GM19455 (cell line): ENCODE measurements around the gene POU3F3.

Experiments used
- ATAC-seq: cut with Tn5 transposase; IDR thresholded peaks from one replicate; pipeline ENCODE4 v1.9.1; 2021; ENCODE audit not compliant: unreplicated experiment

The POU3F3 gene

DNA sequence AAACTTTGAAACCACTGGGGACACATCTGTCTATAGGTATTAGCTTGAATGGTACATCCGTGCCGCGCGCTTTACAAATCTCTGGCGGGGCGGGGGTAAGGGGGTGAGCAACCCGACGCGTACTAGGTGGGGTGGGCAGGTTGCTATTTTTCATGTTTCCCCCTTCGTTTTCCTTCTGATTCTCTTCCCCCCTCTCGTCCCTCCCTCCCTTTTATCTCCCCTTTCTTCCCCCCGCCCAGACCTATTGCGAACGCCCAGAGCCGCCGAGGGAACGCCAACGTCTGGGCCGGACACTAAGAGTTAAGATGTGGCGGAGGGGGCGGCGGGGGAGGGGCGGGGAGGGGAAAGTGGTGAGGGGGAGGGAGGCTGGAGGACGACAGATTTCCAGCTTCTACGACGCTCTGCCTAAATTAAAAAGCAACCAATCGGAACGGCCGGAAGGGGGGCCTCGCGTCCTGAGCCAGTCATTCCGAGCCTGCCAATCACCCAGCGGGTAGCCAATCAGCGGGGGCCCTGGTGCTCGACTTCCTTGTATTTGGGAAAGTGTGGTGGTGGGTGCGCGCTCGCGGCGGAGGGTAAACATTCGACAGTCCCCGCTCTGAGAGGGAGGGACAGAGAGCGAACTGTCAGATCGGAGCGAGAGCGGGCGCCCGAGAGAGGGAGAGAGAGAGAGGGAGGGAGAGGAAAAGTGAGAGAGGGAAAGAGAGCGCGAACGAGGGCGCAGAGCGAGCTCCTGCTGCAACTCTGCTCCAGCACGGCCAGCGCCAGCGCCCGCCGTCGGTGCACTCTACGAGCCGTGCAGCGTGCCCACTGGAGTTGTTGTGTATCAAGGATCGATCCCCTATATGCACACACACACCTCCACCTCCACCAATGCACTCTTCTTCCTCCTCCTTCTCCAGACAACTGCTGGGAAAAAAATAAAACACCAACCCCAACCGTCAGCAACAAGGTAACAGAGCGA lies at the start of gene POU3F3:
TSS of gene POU3F3 (plus strand) at position 582 of the 964 bp plus-strand sequence. CDS start 1,396 bp downstream, outside the sequence.
- ATAC-seq, result no peak

DNA sequence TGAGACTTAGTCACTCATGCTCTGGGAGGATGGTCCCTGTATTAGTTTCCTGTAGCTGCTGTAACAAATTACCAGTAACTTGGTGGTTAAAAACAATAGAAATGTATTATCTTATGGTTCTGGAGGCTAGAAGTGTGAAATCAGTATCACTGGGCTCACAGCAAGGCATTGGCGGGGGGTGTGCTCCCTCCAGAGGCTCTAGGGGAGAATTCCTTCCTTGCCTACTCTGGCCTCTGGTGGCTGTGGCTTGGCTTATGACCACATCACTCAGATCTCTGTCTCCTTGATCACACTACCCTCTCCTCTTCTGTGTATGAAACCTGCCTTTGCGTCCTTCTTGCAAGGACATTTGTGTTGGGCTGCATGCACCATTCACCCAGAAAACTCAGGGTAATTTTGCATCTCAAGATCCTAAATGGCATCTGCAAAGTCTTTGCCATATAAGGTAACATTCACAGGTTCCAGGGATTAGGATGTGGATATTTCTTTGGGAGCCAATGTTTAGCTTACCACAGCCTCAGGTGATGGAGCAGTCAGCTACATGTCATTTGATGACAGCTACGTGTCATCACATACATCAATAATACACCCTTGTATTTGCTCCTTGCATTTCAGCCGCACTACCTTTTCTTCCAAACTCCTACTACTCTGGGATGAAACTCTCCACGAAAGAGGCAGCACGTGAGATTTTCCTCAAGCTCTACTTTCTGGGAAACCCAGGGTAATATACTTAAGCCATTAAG lies 49.6 kb upstream of the POU3F3 start:
- no peak for ATAC-seq

DNA sequence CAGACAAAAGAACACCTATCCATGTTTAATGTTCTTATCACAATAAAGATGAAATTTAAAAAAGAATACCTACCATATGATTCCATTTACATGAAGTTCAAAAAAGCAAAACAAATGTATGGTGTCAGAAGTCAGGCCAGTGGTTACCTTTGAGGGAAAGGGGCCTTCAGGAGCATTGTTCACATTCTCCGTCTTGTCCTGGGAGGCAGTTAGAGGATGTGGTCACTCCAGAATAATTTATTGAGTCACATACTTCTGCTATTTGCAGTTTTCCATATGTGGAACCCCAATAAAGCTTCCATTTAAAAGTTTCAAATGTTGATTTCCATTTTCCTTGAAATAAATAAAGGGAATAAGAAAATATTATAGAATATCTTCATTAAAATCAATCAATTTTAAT lies 41.6 kb upstream of the POU3F3 start:
- no peak for ATAC-seq

DNA sequence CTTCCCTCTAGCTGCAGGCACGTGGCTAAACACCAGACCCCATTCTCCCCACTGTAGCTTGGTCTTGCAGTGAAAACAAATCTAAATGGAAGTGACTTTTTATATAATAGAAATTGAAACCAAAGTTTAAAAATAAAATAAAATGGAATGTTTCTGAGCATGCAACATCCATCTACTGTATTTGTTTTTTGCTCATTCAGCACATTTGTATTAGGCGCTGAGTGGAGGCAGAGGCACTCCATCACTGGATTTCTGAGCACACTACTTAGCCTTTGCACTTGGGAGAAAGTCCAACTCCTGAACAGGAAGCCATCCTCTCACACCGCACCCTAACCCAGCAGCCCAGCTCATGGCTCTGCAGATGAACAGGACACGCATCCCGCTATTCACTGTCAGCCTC lies 37.8 kb upstream of the POU3F3 start:
- no peak for ATAC-seq

DNA sequence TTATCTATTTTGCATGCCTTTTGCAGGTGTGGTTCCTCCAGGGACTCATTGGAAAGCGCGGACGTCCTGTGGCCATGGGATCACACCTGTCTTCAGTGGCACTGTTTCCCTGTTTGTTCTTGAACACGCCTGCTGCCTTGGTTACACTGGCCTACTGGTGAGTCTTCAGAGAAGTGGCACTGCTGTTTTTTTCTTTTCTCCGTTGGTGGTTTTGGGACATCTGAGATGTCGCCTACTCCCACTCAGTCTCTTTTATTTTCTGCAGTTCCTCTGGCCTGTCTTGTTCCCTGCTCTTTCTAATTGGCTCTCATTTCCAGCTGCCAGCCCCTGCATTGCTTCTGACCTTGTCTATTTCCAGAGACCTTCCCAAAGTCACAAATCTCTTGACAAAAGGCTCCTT lies 35.7 kb upstream of the POU3F3 start:
- ATAC-seq, result no peak

DNA sequence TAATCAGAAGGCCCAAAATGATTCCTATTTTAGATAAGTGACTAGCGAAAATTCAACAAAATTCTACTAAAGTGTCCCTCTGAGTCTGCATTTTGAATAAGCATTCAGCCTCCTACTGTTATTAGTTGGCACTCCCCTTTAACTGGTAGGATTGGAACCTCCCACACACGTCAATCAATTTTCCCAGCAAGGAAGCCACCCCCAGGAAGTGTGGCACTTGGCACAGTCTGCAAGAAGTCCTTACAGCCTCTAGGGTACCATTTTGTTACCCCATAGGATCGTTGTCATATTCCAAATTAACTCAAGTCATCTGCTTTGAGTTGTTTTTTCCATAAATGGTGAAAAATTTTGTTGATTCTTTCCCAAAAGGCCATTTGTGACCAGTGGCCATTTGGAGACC lies 33.8 kb upstream of the POU3F3 start:
- ATAC-seq, result no peak

DNA sequence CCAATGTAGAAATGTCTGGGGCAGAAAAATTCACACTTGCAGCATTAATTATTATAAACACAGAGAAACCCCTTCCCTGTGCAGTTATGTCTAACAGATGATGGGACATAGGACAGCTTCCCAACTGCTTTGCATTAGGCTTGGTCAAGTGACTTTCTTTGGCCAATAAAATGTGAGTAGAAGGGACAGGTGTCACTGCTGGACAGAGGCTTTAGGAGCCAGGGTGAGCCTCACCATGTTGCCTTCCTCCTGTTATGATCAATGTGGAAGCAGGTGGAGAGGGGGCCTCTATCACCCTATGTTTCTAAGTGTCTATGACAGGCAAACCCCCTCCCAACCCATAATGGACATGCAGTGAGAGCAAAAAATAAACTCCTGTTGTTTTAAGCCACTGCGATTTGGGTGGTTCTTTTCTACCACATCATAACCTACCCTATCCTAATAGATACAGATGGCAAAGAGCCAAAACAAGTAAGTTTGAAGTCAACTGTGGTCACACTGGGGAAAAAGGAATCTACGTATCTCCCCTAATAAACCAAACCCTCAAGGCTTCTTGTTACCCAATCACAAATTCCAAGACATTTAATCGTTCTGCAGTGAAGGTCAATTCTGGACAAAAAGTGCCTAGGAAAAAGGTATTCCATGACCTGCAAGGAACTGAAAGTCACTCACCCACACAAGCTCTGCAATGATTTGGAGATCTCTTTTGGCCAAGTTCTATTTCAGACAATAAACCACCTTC lies 28.6 kb upstream of the POU3F3 start:
- ATAC-seq, result no peak

DNA sequence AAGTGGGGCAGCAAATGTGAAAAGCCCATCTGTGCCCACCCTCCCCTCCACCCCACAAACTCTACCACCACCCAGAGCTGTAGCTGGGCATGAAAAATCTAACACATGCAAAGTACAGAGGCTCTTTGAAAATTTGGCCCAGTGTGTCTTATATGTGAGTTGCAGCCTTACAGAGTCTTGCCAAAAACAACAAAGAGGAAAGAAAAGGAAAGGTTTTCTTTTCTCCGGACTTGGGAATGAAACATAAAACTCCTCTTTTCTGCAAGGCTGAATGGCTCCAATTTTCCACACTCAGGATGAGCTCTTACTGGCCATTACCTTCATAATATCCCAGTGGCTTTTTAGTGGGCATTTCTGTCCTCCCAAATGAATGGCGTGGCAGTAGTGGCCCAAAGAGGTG lies 27.9 kb upstream of the POU3F3 start:
- ATAC-seq, result no peak

DNA sequence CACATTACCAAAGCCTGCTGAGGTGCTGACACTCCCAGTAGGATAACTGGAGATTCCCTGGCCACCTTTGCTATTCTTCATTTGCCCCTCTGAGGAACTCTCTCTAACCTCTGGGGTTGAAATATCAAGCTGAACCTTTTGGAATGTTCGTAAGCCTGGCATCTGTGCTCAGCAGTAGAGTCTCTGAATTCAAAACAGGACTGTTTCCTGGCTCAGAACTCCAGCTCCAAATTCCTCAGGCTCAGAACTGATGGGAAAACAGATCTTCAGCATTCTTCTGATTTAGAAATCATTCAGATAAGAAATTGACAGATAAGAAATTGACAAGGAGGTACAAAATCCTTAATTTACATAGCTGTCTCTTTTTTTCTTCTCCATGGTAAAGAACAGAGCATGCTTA lies 22.2 kb upstream of the POU3F3 start:
- no peak for ATAC-seq

DNA sequence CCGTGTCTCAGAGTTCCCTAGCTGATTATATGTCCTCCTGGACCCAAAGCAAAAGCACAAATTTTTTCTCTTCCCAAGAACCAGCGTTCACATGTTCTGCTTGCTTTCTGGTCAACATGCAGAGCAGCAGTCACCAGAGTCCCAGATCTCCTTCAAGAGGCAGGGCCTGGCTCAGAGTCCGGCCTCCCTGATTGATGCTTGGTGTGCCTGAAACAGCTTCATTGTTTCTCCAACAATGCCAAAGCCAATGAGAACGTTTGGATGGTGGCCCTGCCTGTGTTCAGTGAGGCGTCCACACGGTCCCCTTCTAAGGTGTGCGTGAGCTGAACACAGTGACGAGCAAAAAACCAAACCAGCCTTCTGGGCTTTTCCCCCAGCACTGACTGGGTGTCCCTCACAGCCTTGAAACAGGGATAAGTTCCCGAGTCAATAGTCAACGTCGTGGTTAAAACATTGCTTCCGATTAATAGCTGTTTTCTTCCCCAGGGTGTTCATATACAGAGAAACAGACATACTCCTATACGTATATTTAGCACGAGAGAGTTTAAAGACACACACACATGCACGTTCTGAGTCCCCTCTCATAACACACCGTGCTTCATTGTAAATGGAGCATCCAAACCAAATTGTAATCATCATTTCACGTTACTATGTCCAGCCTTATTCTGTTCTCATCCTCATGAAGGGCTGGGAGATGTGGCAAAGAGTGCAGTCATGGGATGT lies 19.3 kb upstream of the POU3F3 start:
- ATAC-seq, result no peak

DNA sequence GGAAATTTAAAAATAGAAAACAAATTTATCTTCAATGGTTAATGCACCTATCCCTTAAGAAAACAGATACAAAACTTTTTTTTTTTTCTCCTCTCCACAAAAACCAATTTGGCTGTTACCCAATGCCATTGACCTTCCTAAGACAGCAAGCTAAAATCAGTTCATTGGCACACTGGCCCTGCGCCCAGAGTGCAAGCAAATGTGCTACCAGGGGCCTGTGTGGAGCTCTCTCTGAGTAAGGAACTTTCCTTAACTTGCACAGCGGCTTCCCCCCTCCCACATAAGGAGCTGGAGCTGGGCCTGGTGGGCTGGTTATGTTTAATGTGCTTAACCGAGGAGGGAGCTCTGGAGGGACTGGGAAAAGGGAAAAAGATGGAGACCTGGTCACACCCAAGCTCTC lies 17.6 kb upstream of the POU3F3 start:
- ATAC-seq, result no peak

DNA sequence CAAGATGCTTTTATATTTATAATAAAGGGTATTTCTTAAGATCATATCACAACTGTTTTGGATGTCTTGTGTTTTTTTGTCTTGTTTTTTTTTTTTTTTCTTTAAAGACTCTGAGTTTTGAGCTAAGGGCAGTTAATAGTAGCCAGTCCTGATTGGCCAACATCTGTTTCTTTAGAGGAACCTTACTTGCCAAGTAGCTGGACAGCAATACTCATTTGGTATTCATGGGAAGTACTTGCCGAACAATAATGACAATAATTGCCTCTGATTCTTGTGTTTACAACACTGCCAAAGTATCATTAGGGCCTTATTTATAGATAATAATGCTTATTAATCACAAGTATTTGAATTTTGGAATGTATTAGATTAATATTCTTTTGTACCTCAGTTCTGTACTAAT lies 17.1 kb upstream of the POU3F3 start:
- ATAC-seq, result no peak

DNA sequence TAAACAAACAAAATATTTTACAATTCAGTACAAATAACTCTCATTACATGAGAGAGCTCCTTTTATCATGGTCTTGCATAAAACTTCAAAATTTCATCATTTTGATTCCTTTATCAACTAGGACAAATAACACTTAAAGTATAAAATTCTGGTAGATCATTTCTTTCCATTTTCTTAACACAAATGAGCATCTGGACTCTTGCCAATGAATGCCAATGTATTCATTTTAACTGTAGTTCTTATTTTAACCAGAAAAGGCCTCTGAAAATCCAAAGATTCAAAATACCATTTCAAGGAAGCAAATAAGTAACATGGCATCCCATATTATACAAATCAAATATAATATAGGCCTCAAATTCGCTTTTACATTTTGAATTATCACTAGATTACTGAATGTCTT lies 13.8 kb upstream of the POU3F3 start:
- ATAC-seq, result no peak

DNA sequence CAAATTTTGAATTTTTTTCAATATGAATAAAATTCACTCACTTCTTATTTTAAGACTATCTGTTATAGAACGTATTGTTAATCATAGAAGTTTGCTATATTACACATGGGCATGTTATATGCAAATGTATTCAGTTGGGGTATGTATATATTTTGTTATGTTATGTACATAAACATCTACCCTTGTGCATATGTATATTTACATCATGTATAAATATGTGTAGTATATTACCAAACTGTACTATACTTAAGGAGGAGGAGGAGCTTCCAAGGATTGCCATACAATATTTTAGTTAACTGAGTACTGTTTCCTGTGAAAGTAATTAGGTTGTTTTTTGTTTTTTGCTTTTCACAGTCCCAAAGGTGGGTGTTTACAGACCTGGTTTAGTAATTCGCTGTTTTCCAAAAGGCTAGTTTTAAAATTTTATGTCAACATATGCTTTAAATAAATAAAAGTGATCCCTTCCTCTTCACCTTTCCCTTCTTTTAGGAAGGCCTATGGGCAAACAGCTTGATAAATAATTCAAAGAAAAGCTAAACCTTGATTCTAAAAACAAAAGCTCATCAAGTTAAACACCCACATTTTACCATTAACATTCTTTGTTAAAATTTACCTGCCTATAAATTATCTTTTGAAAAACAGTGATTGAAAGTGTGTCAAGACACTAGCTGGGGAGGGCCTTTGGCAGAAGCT lies 12.9 kb upstream of the POU3F3 start:
- no peak for ATAC-seq

DNA sequence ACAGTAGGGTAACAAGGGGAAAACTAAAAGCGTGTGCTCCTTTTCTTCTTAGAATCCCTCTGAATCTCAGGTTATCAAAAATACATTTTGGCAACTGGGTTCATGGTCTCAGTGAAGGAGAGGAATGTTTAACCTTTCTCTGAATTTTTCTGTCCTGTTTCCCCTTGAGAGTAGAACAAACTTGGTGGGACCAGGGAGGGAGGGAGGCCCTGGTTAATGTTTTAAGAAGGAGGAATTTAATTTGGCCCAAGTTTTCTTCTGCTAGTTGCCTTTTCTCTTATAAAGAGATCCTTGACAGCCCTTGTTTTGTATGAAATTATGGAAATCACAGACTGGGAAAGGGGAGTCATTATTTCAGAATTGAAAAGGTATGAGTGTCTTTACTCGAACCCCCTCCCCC lies 12.2 kb upstream of the POU3F3 start:
- ATAC-seq, result no peak

DNA sequence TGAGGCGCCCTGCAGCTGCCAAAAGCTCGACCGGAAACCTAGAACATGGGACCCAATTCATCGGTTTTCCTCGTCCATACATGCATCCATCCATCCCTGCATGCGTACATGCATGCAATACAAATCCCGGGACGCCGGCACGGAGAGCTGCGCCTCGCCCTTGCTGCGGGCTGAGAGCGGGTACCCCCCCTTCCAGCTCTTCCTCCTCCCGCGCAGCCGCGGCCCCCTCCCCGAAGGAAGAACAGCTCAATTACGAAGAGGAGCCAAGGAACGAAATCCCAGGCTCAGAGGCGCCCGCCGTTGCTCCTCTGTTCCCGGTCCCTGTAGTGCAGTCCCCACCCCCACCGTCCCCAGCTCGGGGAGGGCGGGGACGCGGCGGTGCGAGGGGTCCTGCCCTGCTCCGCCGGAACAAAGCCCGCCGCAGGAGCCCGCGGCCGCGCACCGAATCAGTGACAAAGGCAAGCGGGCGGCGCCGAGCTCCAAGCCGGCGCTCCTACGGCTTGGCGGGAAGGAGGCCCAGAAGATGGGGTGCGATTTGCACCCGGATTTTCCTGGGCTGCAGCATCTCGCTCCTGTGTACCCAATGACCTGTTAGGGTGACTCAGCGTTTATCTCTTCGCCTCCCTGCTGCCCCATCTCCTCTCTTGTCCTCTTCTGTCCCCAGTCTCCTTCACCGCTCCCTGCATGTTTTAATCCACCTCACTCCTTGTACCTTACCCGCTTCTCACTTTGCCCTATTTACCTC lies 8.9 kb upstream of the POU3F3 start:
- ATAC-seq, result no peak

DNA sequence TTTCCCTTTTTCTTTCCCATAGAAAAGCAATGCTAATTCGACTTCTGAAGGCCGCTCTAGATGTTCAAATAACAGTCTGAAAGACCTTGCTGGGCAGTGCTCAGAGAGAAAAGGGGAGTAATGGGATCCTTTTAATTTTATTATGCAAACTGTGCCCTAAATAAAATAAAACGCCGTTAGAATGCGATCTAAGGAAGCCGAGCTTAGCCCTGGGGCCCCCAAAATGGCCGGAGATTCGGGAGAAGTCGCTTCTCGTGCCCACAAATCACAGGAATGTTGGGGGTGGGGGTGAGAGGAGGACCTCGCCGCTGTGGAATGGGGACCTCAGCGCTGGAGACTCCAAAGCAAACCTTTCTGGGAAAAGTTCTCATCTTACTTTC lies 8.4 kb upstream of the POU3F3 start:
- no peak for ATAC-seq

DNA sequence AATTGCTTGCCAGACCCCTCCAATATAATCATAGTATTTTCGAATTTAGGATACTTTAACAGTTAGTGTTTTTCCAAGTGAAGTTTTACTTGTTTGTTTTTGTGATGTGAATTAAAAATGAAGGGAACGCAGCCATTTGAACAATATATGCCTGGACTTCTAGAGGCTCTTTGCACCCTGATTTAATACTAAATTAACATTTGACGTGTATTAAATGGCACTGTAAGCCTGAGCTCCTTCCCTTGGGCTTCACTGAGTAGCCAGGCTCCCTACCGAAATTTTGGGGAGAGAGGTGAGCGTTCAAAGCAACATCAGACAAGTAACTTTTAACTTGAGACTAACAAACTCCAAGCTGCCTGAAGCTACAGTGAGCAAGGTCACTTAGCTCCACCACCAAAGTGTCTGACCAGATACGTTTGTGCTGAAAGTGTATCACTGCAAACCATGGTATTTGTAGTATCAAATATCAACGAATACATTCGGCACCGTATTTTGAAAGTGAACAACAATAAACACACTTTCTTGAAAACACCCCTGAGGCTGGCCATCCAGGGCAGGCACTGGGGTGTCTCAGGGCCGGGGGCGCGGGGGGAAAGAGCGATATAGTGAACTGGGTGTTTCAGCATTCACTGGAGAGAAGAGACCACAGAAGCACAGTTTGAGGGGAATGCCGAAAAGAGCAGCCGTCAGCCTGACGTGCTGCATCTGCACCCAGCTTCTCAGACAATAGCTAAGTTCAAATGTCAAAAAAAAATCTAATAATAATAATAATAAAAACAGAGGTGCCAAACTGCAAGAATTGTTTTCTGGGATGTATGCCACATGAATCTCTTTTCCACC lies 7.7 kb upstream of the POU3F3 start:
- no peak for ATAC-seq
